Gastrocnemius medialis (tissue), 4 donors: Measurements from ENCODE around the gene CPZ. TPM values are rescaled to one million over a fixed set of nuclear protein-coding genes. Genes with fewer than 3 reads are reported as not detected.

ENCODE experiments used
- ATAC-seq, 2 donors: fragments of 150-250 bp; one replicate each; pipeline ENCODE4 v1.9.1; 2016
- DNase-seq, 2 donors: peaks; one replicate each; pipeline ENCODE4 v3.0.0-alpha.2; 2019
- H3K27ac ChIP-seq, 4 donors: fragments of 200-600 bp; sonication (generic); 1 replicate in 1 of 4; 2 replicates in 3 of 4; pipeline ENCODE4 v1.5.1; 2016 to 2018; ENCODE audit warnings: mild to moderate bottlenecking in 2 of 4, moderate library complexity in 1 of 4
- H3K27me3 ChIP-seq, 3 donors: fragments of 200-600 bp; sonication (generic) in 2 of 3; 1 replicate in 1 of 3; 2 replicates in 2 of 3; pipeline versions ENCODE4 v1.5.1 to v1.6.0; 2016 to 2019; ENCODE audit warnings: mild to moderate bottlenecking in 1 of 3, moderate library complexity in 1 of 3
- H3K36me3 ChIP-seq, 2 donors: fragments of 200-600 bp; sonication (generic) in 1 of 2; one replicate each; pipeline ENCODE4 v1.5.1; 2017 to 2018
- H3K4me1 ChIP-seq, 2 donors: fragments of 200-600 bp; sonication (generic) in 1 of 2; one replicate each; pipeline ENCODE4 v1.5.1; 2016 to 2017; ENCODE audit warnings: mild to moderate bottlenecking in 2 of 2
- H3K4me3 ChIP-seq, 4 donors: fragments of 200-600 bp; sonication (generic) in 3 of 4; 1 replicate in 1 of 4; 2 replicates in 3 of 4; pipeline ENCODE4 v1.5.1; 2016 to 2019; ENCODE audit warnings: mild to moderate bottlenecking in 2 of 4
- H3K9me3 ChIP-seq, 3 donors: fragments of 200-600 bp; sonication (generic) in 2 of 3; 1 replicate in 1 of 3; 2 replicates in 2 of 3; pipeline ENCODE4 v1.5.1; 2016 to 2019
- CTCF ChIP-seq, 5 experiments: fragments of 450-650 bp in 3 of 5; fragments of 200-600 bp in 2 of 5; sonication (generic) in 2 of 5; IDR thresholded peaks in 4 of 5; conservative IDR thresholded peaks in 1 of 5; 1 replicate in 4 of 5; 2 replicates in 1 of 5; pipeline ENCODE4 v1.5.1; 2016 to 2019; ENCODE audit warnings: antibody characterized with exemption in 5 of 5, mild to moderate bottlenecking in 3 of 5, moderate library complexity in 3 of 5
- POLR2A ChIP-seq, 2 donors: fragments of 450-650 bp; IDR thresholded peaks; one replicate each; pipeline ENCODE4 v1.6.1; 2017; ENCODE audit warnings: antibody characterized with exemption in 2 of 2, mild to moderate bottlenecking in 2 of 2, moderate library complexity in 2 of 2
- in situ Hi-C, 4 donors: fragments of 200-750 bp; cut with MboI; loops; one replicate each; pipeline versions ENCODE4 v1.15.0 to v1.8.0; 2017; ENCODE audit warnings: low sequenced_read_pairs in 4 of 4
- intact Hi-C: fragments of 100-400 bp; cut with DNase I; formaldehyde crosslinking; loops from one replicate; pipeline ENCODE4 v1.15.1; 2023; ENCODE audit warnings: low total_unique reads
- total RNA-seq, 4 donors: library from RNA; depleted of rRNA; stranded (reverse); fragments of >200 nt; gene quantifications; one replicate each; pipeline versions ENCODE4 v1.1.0 to v1.2.3, GENCODE V29; 2016

The CPZ gene
- total RNA-seq, 4 donors from 2014 or later, result not detected

- Histone ChIP-seq H3K4me1 (no peaks in the 10 kb centered on the region), H3K4me3 (no peak overlapping the region), H3K27me3 (no peaks in the 10 kb centered on the region), H3K9me3 (no peaks in the 10 kb centered on the region), H3K27ac (no peak overlapping the region), H3K36me3 (no peaks in the 10 kb centered on the region)
- intact Hi-C loops, result loop anchor here (10.0 kb wide), 1 partner anchor 314 kb away; no protein-coding TSS in a partner anchor
- DNase-seq, result no peak
- TF ChIP-seq CTCF (IDR thresholded peaks at IDR 0.05 in 4 of 5, conservative IDR thresholded peaks at IDR 0.05 in 1 of 5) (no peak), POLR2A (IDR thresholded peaks at IDR 0.05) (no peak)
- ATAC-seq, result no peak
- in situ Hi-C loops, result no loop called here
Measured at GRCh38 chr4:8600686-8601085, 8.1 kb downstream of the CPZ start.

GRCh38 chr4:8601086-8601485, 8.5 kb downstream of the CPZ start:
- ATAC-seq, result no peak
- H3K9me3 ChIP-seq, result no peaks in the 10 kb centered on the region
- in situ Hi-C loops, result no loop called here
- TF ChIP-seq CTCF (IDR thresholded peaks at IDR 0.05 in 4 of 5, conservative IDR thresholded peaks at IDR 0.05 in 1 of 5) (no peak), POLR2A (IDR thresholded peaks at IDR 0.05) (no peak)
- H3K36me3 ChIP-seq, result no peaks in the 10 kb centered on the region
- no peaks in the 10 kb centered on the region for H3K27me3 ChIP-seq
- no peaks in the 10 kb centered on the region for H3K4me1 ChIP-seq
- intact Hi-C loops, result loop anchor here (10.0 kb wide), 1 partner anchor 314 kb away; no protein-coding TSS in a partner anchor
- H3K4me3 ChIP-seq, result no peak overlapping the region
- no peak overlapping the region for H3K27ac ChIP-seq
- DNase-seq, result no peak

GRCh38 chr4:8601556-8601955, 9.0 kb downstream of the CPZ start:
- H3K4me1 ChIP-seq, result no peaks in the 10 kb centered on the region
- no peak overlapping the region for H3K27ac ChIP-seq
- no peaks in the 10 kb centered on the region for H3K36me3 ChIP-seq
- no peaks in the 10 kb centered on the region for H3K27me3 ChIP-seq
- in situ Hi-C loops (no loop called here), intact Hi-C loops (loop anchor here (10.0 kb wide), 1 partner anchor 313 kb away; no protein-coding TSS in a partner anchor)
- ATAC-seq (no peak), DNase-seq (no peak)
- TF ChIP-seq CTCF (IDR thresholded peaks at IDR 0.05 in 4 of 5, conservative IDR thresholded peaks at IDR 0.05 in 1 of 5), result no peak
- no peaks in the 10 kb centered on the region for H3K9me3 ChIP-seq
- H3K4me3 ChIP-seq, result no peak overlapping the region

- intact Hi-C loops, result loop anchor here (10.0 kb wide), 1 partner anchor 312 kb away; no protein-coding TSS in a partner anchor
- Histone ChIP-seq H3K4me3 (no peak overlapping the region), H3K36me3 (no peaks in the 10 kb centered on the region), H3K27ac (no peak overlapping the region), H3K27me3 (no peaks in the 10 kb centered on the region), H3K9me3 (no peaks in the 10 kb centered on the region), H3K4me1 (no peaks in the 10 kb centered on the region)
- TF ChIP-seq CTCF (IDR thresholded peaks at IDR 0.05 in 4 of 5, conservative IDR thresholded peaks at IDR 0.05 in 1 of 5), result no peak
- no peak for TF ChIP-seq POLR2A (IDR thresholded peaks at IDR 0.05)
- ATAC-seq (no peak), DNase-seq (no peak)
- in situ Hi-C loops, result no loop called here
Measured at GRCh38 chr4:8602686-8603430, 10.3 kb downstream of the CPZ start.
